Gastroesophageal sphincter (tissue), 3 donors: ENCODE results near the gene NPR1.

Experiments
- CTCF ChIP-seq, 4 experiments: fragments of 200-600 bp in 2 of 4; fragments of 450-650 bp in 2 of 4; sonication (generic) in 1 of 4; IDR thresholded peaks; one replicate each; pipeline ENCODE4 v1.5.1; 2017 to 2019; ENCODE audit warnings: antibody characterized with exemption in 4 of 4, mild to moderate bottlenecking in 2 of 4, moderate library complexity in 2 of 4
- EP300 ChIP-seq: sonication (generic); formaldehyde crosslinking; IDR thresholded peaks from one replicate; pipeline ENCODE4 v1.6.1; 2017; ENCODE audit warnings: antibody characterized with exemption, mild to moderate bottlenecking

- no peak for TF ChIP-seq EP300
- no peak for TF ChIP-seq CTCF (IDR thresholded peaks at IDR 0.05)
Measured at GRCh38 chr1:153642161-153642560, 36.3 kb upstream of the NPR1 start.
